ENCODE measurements around the gene PACSIN3.
A peak's percentile ranks its signal among the peaks of the same experiment; 100 is the strongest.

Gene PACSIN3

DNA sequence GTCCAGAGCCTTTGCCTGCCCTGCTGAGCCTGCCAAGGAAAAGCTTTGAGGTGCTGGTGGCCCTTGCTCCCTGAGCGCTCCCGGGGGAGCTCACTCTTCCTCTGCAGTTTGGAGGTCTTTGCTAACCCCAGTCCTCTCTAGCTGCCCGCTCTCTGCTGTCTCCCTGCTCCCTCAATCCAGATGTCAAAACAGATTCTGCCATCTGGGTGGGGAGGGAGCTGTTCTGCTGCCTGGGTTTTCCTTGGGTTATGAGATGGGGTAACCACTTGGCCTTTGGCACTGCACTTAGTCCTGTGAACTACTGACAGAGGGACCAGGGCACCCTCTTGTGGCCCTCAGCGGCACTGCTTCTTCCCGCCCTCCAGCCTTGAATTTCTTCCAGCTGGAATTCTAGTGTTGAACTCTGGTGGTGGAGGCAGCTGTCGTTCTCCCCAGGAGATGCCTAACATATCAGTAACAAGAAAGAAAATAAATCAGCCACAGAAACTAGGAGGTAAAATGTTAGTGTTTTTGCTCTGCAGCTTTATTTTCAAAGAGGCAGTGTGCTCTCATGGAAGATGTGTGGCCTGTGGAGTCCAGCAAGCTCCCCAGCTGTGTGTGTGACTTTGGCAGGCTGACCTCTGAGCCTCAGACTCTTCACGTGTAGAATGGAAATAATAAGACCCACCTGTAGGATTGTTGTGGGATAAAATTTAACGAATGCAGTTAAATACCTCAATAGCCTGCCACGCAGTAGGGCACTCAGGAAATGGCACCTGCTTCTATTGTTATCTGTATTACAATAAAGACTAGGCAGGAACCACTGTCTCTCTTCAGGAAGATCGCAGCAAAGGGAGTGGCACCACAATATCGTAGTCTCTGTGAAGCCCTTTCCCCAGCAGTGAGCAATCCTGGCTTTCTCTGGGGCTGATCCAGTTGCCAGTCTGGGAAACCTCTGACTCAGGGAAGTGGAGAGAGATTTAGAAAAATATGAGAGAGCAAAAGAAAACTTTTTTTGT lies 33.0 kb downstream of the PACSIN3 start:
- peak; percentile 25 for DNase-seq (ENCODE audit: low read depth)

DNA sequence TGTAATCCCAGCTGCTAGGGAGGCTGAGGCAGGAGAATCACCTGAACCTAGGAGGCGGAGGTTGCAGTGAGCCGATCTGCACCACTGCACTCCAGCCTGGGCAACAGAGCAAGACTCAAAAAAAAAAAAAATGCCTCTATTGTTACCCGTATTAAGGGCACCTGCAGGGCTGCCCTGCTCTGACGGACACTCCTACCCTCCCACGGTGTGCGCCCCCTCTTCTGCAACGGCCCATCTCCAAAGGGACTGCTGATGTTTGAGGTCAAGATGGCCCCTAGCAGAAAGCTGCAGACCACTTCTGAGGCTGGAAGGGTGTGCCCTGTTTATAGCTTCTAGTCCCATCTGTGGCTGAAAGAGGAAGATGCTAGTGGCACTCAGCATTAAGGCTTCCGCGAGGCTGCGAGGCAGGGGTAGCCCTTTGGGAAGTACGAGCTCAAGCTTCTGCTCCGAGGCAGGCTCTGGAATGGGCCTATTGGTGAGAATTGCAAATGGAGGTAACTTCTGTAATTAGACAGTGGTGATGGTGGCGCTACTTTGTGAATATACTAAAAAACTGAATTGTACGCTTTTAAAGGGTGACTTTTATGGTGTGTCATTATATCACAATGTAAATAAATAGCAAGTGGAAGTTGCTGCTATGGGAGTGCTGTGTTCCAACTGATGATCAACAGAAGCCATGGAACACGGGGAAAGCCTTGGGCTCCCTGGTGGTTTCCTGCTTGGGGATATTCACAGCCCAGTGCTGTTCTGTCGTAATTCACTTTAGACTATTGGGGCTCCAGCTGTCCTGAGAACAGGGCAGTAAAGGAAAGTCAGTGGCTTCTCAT lies 33.9 kb downstream of the PACSIN3 start:
- DNase-seq (ENCODE audit: low read depth), result no peak

DNA sequence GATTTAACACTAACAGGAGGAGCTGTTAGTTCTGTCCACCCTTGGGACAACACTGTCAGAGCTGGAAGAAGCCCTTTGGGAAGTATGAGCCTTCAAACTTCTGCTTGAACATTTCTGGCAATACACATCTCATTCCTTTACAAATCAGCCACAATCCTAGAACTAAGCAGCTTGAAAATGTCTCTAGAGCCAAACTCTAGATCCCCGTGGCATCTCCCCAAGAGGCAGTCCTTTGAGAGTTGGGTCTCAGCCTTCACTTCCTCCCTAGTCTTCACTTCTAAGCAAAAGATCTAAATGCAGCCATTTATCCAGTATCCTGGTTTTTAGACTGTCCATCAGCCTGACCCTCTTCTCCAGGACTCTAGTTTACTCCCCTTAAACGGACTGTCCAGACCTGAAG lies 36.5 kb downstream of the PACSIN3 start:
- DNase-seq (ENCODE audit: low read depth), result no peak

- no peak for DNase-seq (ENCODE audit: low read depth)
Observed at GRCh38 chr11:47148903-47149531, 37.2 kb downstream of the PACSIN3 start.

DNA sequence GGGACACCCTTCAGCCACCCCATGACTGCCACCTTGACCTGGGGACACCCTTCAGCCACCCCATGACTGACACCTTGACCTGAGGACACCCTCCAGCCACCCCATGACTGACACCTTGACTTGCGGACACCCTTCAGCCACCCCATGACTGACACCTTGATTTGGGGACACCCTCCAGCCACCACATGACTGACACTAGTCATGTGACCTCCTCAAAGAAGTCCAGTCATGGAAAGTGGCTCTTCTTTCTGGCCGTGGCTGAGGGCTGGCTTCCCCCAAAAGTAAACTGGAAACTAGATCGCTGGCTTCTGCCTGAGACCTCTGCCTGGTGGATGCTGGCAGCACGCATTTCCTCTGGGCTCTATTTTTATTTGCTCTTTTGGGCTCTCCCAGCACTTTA lies 38.0 kb downstream of the PACSIN3 start:
- no peak for DNase-seq (ENCODE audit: low read depth)

DNA sequence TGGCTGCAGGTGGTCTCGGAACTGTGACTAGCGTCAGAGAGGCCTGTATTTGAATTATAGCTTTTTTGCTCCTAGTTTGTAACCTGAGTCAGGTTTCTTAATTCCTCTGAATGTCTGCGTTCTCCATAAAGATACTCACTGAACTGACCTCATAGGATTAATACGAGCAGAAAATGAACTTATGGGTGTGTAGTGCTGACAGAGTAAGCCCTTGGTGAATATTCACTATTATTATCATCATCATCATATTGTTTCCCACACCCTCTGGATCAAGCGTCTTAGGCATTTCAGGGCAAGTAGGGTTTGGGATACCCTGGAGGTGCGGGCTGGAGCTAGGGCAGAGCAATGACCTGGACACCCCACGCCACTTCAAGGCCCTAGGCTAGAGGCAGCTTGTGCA lies 38.6 kb downstream of the PACSIN3 start:
- no peak for DNase-seq (ENCODE audit: low read depth)

DNA sequence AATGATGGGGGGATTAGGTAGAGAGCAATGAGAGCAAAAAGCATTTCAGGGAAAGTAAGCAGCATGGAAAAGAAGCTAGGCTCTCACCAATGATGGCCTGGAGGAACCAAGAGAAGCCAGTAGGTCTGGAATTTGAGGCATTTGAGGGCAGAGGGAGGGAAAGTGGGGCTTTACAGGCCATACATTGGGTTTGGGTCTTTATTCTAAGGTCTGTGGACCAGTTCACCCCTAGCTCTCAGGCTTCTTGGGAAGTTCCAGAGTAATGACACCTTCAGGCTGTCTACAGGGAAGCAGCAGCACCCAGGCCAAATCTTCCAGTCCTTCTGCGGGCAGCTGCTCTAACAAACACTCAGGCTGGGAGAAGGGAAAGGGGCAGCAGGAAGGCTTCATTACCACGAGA lies 39.0 kb downstream of the PACSIN3 start:
- DNase-seq (ENCODE audit: low read depth), result no peak

- no peak for DNase-seq (ENCODE audit: low read depth)
Observed at GRCh38 chr11:47144541-47144940, 41.7 kb downstream of the PACSIN3 start.

GRCh38 chr11:47143322-47143721 lies 42.9 kb downstream of the PACSIN3 start:
- no peak for DNase-seq (ENCODE audit: low read depth)

GRCh38 chr11:47139878-47140277 lies 46.4 kb downstream of the PACSIN3 start:
- no peak for DNase-seq (ENCODE audit: low read depth)

- DNase-seq (ENCODE audit: low read depth), result no peak
Observed at GRCh38 chr11:47137476-47137875, 48.8 kb downstream of the PACSIN3 start.

DNA sequence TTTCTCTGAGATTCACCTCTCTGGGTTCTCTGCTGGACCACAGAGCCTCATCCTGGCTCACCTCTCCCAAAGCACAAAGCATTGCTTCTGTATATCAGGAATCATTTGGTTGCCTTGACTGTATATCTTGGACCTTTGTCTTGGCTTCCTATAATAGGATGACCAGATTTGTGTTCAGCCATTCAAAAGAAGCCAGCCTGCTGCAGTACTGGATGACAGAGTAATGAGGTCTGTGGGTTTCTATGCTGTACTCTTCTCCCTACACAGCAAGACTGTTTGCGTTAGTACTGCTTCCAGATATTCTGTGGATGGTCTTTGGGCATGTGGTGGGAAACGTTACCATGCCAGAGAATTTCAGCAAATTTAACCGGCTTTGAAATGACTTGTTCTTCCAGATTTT lies 49.3 kb downstream of the PACSIN3 start:
- DNase-seq (ENCODE audit: low read depth), result no peak

- no peak for DNase-seq (ENCODE audit: low read depth)
Observed at GRCh38 chr11:47136327-47136726, 49.9 kb downstream of the PACSIN3 start.

DNA sequence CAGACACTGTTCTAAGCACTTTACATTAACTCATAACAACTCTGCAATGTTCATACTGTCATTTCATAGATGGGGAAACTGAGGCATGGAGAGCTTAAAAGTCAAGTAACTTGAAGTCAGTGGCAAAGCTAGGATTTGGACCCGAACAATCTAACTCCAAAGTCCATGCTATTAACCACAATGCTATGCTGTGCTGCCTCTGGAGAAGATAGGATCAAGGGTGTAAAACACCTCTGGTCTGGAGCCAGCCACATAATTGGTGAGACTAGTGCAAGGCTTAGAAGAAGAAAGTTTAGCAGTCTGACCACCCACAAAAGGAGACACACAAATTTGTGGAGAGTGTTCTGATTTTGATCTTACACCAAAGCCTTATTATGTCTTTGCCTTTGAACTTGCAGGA lies 53.3 kb downstream of the PACSIN3 start:
- no peak for DNase-seq (ENCODE audit: low read depth)

DNA sequence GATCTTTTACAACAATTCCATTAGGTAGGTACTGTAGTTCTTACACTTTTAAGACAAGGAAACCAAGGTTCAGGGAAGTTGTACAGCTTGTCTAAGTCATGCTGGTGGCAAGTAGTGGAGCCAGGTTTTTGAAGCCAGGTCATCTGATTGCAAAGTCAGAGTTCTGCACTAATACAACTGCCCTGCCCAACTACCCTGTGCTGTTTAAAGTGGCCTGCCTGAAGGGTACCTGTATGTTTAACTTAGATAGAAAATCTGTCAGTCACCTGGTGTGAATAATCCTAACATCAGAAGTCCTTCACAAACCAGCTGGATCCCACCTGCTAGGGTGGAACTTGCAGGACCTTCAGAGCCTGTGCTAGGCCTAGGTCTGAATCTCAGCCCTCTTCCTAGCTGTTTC lies 53.7 kb downstream of the PACSIN3 start:
- no peak for DNase-seq (ENCODE audit: low read depth)

DNA sequence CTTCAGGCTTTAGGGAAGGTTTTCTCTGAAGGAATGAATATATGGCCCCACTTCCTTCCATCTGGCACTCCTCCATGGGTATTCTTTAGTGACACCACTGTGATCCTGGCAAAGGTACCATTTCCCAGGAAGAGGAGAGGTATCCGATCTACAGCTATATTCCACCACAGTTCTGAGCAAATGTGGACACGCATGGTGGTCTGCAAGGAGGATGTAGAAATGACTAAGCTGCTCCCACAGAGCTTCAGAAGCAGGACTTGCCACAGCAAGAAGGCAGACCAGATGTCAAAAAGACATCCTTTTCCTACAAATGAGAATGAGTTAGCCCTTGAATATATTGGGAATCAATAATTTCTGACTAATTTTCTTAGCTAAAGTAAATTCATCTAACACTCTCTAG lies 55.1 kb downstream of the PACSIN3 start:
- no peak for DNase-seq (ENCODE audit: low read depth)

GRCh38 chr11:47130543-47130942 lies 55.7 kb downstream of the PACSIN3 start:
- no peak for DNase-seq (ENCODE audit: low read depth)
